Mesodermal cell (in vitro differentiated cells): Measurements from ENCODE around the gene C13orf46.

Experiments used
- H3K27ac ChIP-seq: 2 replicates; pipeline ENCODE4 v1.7.0; 2013; ENCODE audit warnings: mild to moderate bottlenecking, low read depth, low read length, moderate library complexity; ENCODE audit not compliant: severe bottlenecking
- H3K36me3 ChIP-seq: 2 replicates; pipeline ENCODE4 v1.7.1; 2013; ENCODE audit warnings: mild to moderate bottlenecking, low read length, moderate library complexity; ENCODE audit not compliant: control insufficient read depth, insufficient read depth
- H3K4me1 ChIP-seq: one replicate; pipeline ENCODE4 v1.7.1; 2013; ENCODE audit warnings: mild to moderate bottlenecking, low read length; ENCODE audit not compliant: insufficient read depth, control insufficient read depth, poor library complexity, severe bottlenecking
- H3K4me3 ChIP-seq: 2 replicates; pipeline ENCODE4 v1.7.0; 2013; ENCODE audit warnings: low read length, control low read depth, mild to moderate bottlenecking; ENCODE audit not compliant: insufficient read depth, poor library complexity, severe bottlenecking; ENCODE audit errors: extremely low read depth
- H3K9me3 ChIP-seq: 2 replicates; pipeline ENCODE4 v1.7.1; 2013; ENCODE audit warnings: mild to moderate bottlenecking, low read length, moderate library complexity; ENCODE audit not compliant: control insufficient read depth
- WGBS, 2 experiments: methylation state at CpG; one replicate each; pipeline ENCODE4 v1.1.5; 2013; ENCODE audit warnings: missing lambda C conversion rate in 2 of 2; ENCODE audit not compliant: insufficient coverage in 2 of 2; 5-methylcytosine and 5-hydroxymethylcytosine counted together

The C13orf46 gene

DNA sequence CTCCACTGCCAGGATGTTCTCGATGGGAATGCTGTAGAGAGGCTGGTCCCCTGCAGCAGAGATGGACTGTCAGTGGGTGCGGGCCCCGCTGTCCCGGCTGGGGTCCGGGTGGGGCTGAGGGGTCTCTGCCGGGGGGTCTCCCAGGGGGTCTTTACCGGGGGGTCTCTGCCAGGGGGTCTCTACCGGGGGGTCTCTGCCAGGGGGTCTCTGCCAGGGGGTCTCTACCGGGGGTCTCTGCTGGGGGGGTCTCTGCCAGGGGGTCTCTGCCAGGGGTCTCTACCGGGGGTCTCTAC is 25.7 kb upstream of the C13orf46 start:
- WGBS, 2 experiments: 100% methylated on average over 3 to 4 of the region's 10 CpGs
- H3K9me3 ChIP-seq: no peaks in the 10 kb centered on the region
- no peak overlapping the region for H3K4me3 ChIP-seq
- peaks cover 90% of the 10 kb centered on the region for H3K36me3 ChIP-seq
- H3K27ac ChIP-seq: no peak overlapping the region
- peaks cover 7% of the 10 kb centered on the region for H3K4me1 ChIP-seq

- H3K9me3 ChIP-seq: no peaks in the 10 kb centered on the region
- WGBS, 2 experiments: 94 to 96% methylated on average over 28 to 36 of the region's 42 CpGs
- peaks cover 91% of the 10 kb centered on the region for H3K36me3 ChIP-seq
- H3K27ac ChIP-seq: no peak overlapping the region
- peaks cover 7% of the 10 kb centered on the region for H3K4me1 ChIP-seq
- no peak overlapping the region for H3K4me3 ChIP-seq
Measured at GRCh38 chr13:113998781-113999617, 25.1 kb upstream of the C13orf46 start.

DNA sequence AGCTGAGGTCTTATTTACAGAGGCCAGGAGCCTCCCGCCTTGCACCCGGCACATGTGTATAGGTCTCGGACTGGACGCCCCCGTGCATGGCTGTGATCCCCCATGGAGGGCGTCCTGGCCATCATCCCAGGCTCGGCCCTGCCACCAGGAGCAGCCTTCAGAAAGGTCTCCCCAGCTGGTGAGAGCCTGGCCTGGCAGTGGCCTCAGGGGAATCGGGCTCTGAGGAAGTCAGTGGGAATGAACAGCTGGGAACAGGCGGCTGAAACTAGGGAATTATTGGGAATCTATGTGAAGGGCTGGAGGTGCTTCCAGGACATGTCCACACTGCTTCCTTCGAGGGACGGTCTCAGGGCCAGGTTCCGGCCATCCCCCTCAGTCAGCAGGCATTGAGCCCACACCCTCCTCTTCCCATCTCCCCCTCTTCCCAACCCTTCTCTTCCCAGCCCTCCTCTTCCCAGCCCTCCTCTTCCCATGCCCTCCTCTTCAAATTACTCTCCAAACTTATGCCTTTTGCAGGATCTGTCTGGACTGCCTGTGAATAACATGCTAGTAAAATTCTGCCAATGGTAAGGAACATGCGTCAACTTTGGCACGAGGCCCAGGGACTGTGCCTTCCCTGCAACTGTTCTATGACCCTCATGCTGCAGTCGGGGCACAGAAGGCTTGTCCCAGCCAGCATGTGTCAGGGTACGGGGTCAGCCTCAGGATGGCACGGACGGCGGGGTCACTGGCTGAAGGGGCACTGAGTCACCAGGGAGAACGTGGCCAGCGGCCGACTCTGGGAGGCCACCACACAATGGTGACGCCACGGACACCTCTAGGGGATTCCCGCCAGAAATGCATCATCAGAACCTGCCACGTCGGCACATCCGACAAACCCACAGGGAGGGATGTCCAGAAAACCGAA is 24.2 kb upstream of the C13orf46 start:
- peaks cover 6% of the 10 kb centered on the region for H3K4me1 ChIP-seq
- H3K4me3 ChIP-seq: no peak overlapping the region
- H3K9me3 ChIP-seq: no peaks in the 10 kb centered on the region
- no peak overlapping the region for H3K27ac ChIP-seq
- peaks cover 90% of the 10 kb centered on the region for H3K36me3 ChIP-seq
- 93 to 94% methylated on average over 26 to 29 of the region's 29 CpGs for WGBS, 2 experiments

- no peaks in the 10 kb centered on the region for H3K4me1 ChIP-seq
- peaks cover 93% of the 10 kb centered on the region for H3K36me3 ChIP-seq
- no peaks in the 10 kb centered on the region for H3K9me3 ChIP-seq
- WGBS, 2 experiments: 89 to 94% methylated on average over 12 to 13 of the region's 13 CpGs
- no peak overlapping the region for H3K4me3 ChIP-seq
- H3K27ac ChIP-seq: no peak overlapping the region
Measured at GRCh38 chr13:113996912-113997745, 23.3 kb upstream of the C13orf46 start.

- no peak overlapping the region for H3K4me3 ChIP-seq
- peaks cover 95% of the 10 kb centered on the region for H3K36me3 ChIP-seq
- 95% methylated on average over 35 to 37 of the region's 38 CpGs for WGBS, 2 experiments
- H3K9me3 ChIP-seq: no peaks in the 10 kb centered on the region
- H3K4me1 ChIP-seq: no peaks in the 10 kb centered on the region
- H3K27ac ChIP-seq: no peak overlapping the region
Measured at GRCh38 chr13:113996081-113996911, 22.4 kb upstream of the C13orf46 start.

GRCh38 chr13:113995051-113995601 is 21.2 kb upstream of the C13orf46 start:
- Histone ChIP-seq H3K9me3 (no peaks in the 10 kb centered on the region), H3K4me1 (no peaks in the 10 kb centered on the region), H3K27ac (no peak overlapping the region), H3K36me3 (peaks cover 95% of the 10 kb centered on the region), H3K4me3 (no peak overlapping the region)
- 88 to 92% methylated on average over 22 of the region's 23 CpGs for WGBS, 2 experiments

DNA sequence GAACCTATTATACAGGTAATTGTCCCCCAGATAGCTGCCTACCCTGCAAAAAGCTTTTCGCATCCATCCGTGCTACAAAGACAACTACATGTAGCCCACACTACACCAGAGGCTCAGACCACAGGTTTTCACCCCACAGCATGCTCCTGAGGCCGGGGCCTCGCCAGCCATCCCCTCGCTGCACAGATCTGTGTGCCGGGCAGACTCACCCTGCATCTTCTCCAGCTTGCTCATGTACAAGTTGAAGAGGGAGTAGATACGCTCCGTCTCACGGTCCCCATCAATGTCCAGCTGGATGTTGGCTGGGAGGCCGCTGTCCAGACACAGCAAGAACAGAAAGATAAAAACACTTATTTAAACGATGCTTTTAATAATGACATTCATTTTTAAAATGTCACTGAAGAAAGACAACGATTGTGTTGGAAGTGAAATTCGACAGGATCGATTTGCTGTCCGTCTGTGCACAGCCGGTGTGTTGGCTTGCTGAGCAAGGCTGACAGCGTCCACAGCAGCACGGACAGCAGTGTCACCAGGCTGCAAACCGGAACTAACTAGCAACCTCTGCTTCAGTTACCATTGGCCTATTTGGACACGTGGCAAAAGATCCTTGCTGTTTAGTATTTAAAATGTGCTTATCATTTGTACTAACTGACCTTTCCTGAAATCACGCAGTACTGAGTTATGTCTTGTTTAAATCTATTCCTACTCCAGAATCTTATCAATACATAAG is 18.6 kb upstream of the C13orf46 start:
- 95 to 98% methylated on average over 13 to 18 of the region's 21 CpGs for WGBS, 2 experiments
- H3K36me3 ChIP-seq: peaks cover 84% of the 10 kb centered on the region

DNA sequence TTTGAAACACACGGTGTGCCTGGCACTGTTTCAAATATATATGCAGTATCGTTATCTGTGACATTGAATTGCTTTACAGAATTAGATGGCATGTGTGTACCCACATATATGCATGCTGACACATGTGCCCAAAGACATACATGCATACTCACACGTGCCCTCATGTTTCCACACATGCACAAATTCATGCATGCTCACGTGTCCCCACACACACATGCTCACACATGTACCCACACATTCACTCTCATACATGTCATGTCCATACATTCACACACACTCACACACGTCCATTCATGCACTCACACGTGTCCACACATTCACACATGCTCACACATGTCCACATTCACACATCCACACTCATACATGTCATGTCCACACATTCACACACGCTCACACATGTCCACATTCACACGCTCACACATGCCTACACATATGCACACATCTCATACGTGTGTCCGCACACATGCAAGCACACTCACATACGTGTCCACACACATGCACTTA is 17.9 kb upstream of the C13orf46 start:
- Histone ChIP-seq H3K4me3 (no peak overlapping the region), H3K9me3 (no peaks in the 10 kb centered on the region), H3K27ac (no peak overlapping the region)

More for the DNA sequence above, 18.6 kb upstream of the C13orf46 start:
- Histone ChIP-seq H3K9me3 (no peaks in the 10 kb centered on the region), H3K4me3 (no peak overlapping the region), H3K27ac (no peak overlapping the region), H3K4me1 (no peaks in the 10 kb centered on the region)

GRCh38 chr13:113991191-113991669 is 17.4 kb upstream of the C13orf46 start:
- H3K4me3 ChIP-seq: no peak overlapping the region

More for the DNA sequence above, 17.9 kb upstream of the C13orf46 start:
- 92 to 99% methylated on average over 6 of the region's 11 CpGs for WGBS, 2 experiments
- H3K4me1 ChIP-seq: no peaks in the 10 kb centered on the region
- H3K36me3 ChIP-seq: peaks cover 78% of the 10 kb centered on the region

More at GRCh38 chr13:113991191-113991669, 17.4 kb upstream of the C13orf46 start:
- Histone ChIP-seq H3K9me3 (no peaks in the 10 kb centered on the region), H3K4me1 (no peaks in the 10 kb centered on the region), H3K27ac (no peak overlapping the region), H3K36me3 (peaks cover 73% of the 10 kb centered on the region)
- 96% methylated on average over 9 to 10 of the region's 10 CpGs for WGBS, 2 experiments
